ENCODE data around the gene ADAMTSL1.

Gene ADAMTSL1

DNA sequence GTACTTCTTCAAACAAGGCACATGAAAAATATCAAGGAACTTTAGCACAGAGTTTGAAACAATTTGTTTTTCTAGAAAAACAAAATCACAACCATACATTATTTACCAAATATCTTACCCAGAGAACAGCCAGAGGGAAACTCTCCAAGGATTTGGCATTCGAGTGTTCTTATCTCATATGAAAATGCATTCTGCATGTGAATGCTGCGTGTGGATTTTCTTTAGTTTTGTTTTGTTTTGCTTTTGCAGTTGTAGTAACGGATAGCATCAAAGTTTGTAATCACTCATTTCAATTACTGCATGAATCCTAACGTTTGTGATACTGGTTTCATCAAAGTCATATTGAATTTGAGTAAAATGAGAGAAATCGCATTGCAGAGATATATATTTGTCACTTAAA, 28.0 kb downstream of the ADAMTSL1 start:
- DNase-seq (ENCODE audit: low read depth) = no peak
- no peak overlapping the region for H3K4me3 ChIP-seq (ENCODE audit: control insufficient read depth, low read depth, low read length)
- TF ChIP-seq CTCF (IDR thresholded peaks at IDR 0.05; ENCODE audit: control insufficient read depth, insufficient read depth, low read depth, low read length, missing control alignments) = no peak

GRCh38 chr9:18502546-18502945, 28.6 kb downstream of the ADAMTSL1 start:
- no peak for TF ChIP-seq CTCF (IDR thresholded peaks at IDR 0.05; ENCODE audit: control insufficient read depth, insufficient read depth, low read depth, low read length, missing control alignments)
- H3K4me3 ChIP-seq (ENCODE audit: control insufficient read depth, low read depth, low read length) = no peak overlapping the region
- no peak for DNase-seq (ENCODE audit: low read depth)

DNA sequence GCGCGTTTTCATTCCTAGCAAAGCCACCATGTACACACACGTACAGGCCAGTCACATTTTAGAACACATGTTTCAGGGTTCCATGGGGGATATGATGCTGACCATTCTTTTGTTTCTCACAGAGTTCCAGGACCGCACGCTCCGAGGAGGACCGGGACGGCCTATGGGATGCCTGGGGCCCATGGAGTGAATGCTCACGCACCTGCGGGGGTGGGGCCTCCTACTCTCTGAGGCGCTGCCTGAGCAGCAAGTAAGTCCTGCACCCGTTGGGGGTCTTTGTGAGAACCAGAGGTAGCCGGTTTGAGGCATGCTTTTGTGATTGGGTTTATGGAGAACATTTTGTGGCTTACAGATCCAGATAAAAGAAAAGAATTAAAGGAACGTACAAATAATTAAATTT, 30.8 kb downstream of the ADAMTSL1 start:
- DNase-seq (ENCODE audit: low read depth) = no peak
- no peak for TF ChIP-seq CTCF (IDR thresholded peaks at IDR 0.05; ENCODE audit: control insufficient read depth, insufficient read depth, low read depth, low read length, missing control alignments)
- no peak overlapping the region for H3K4me3 ChIP-seq (ENCODE audit: control insufficient read depth, low read depth, low read length)

DNA sequence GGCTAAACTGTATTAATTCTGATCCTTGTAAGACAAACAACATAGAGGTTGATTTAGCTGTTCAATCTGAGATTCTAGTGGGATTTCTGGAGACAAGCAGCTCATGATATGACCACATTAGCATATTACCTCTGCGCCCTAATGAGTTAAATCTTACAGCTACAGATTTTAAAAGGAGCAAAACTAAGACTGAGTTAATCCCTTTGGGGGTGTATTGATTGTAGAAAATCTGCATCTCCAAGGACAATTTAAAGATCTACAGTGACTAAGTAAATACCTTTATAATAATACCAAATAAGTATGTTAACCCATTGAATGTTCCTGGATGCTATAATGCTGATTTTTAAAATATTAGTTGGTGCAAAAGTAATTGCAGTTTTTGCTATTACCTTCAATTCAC, 33.2 kb downstream of the ADAMTSL1 start:
- TF ChIP-seq CTCF (IDR thresholded peaks at IDR 0.05; ENCODE audit: control insufficient read depth, insufficient read depth, low read depth, low read length, missing control alignments) = no peak
- no peak overlapping the region for H3K4me3 ChIP-seq (ENCODE audit: control insufficient read depth, low read depth, low read length)
- DNase-seq (ENCODE audit: low read depth) = no peak

GRCh38 chr9:18516514-18516913, 42.6 kb downstream of the ADAMTSL1 start:
- no peak overlapping the region for H3K4me3 ChIP-seq (ENCODE audit: control insufficient read depth, low read depth, low read length)
- DNase-seq (ENCODE audit: low read depth) = no peak
- no peak for TF ChIP-seq CTCF (IDR thresholded peaks at IDR 0.05; ENCODE audit: control insufficient read depth, insufficient read depth, low read depth, low read length, missing control alignments)

- no peak overlapping the region for H3K4me3 ChIP-seq (ENCODE audit: control insufficient read depth, low read depth, low read length)
- DNase-seq (ENCODE audit: low read depth) = no peak
- no peak for TF ChIP-seq CTCF (IDR thresholded peaks at IDR 0.05; ENCODE audit: control insufficient read depth, insufficient read depth, low read depth, low read length, missing control alignments)
Observed at GRCh38 chr9:18516965-18517364, 43.0 kb downstream of the ADAMTSL1 start.

- no peak overlapping the region for H3K4me3 ChIP-seq (ENCODE audit: control insufficient read depth, low read depth, low read length)
- no peak for DNase-seq (ENCODE audit: low read depth)
- TF ChIP-seq CTCF (IDR thresholded peaks at IDR 0.05; ENCODE audit: control insufficient read depth, insufficient read depth, low read depth, low read length, missing control alignments) = no peak
Observed at GRCh38 chr9:18520416-18521047, 46.6 kb downstream of the ADAMTSL1 start.
